SK-N-SH treated with all-trans-retinoic acid at 6 μM for 48 hours (cell line): ENCODE measurements around the gene MRFAP1.

Experiments used
- ARNTL ChIP-seq: fragments of 450-650 bp; formaldehyde crosslinking; IDR thresholded peaks from 2 replicates; pipeline ENCODE4 v1.5.0; 2020; ENCODE audit warnings: low read depth, mild to moderate bottlenecking, moderate library complexity, borderline replicate concordance
- BACH2 ChIP-seq: fragments of 250-450 bp; sonication (Bioruptor Pico); IDR thresholded peaks from 2 replicates; pipeline ENCODE4 v1.9.0; 2021; ENCODE audit warnings: mild to moderate bottlenecking, borderline replicate concordance
- ESRRG ChIP-seq: fragments of 250-450 bp; sonication (Bioruptor Pico); IDR thresholded peaks from 2 replicates; pipeline ENCODE4 v1.6.1; 2021; ENCODE audit warnings: mild to moderate bottlenecking
- PPARA ChIP-seq: fragments of 250-450 bp; sonication (Bioruptor Pico); IDR thresholded peaks from 2 replicates; pipeline ENCODE4 v1.5.0; 2020; ENCODE audit warnings: mild to moderate bottlenecking, borderline replicate concordance
- RARB ChIP-seq: fragments of 250-450 bp; sonication (Bioruptor Pico); IDR thresholded peaks from 2 replicates; pipeline ENCODE4 v1.8.0; 2021; ENCODE audit warnings: mild to moderate bottlenecking, moderate library complexity
- SNAI2 ChIP-seq: fragments of 250-450 bp; sonication (Bioruptor Pico); IDR thresholded peaks from 2 replicates; pipeline ENCODE4 v1.5.0; 2020; ENCODE audit warnings: mild to moderate bottlenecking, moderate library complexity
- TOX ChIP-seq: fragments of 250-450 bp; sonication (Bioruptor Pico); IDR thresholded peaks from 2 replicates; pipeline ENCODE4 v1.8.0; 2021; ENCODE audit warnings: mild to moderate bottlenecking, moderate library complexity, borderline replicate concordance
- ZC3H10 ChIP-seq: fragments of 250-450 bp; sonication (Bioruptor Pico); IDR thresholded peaks from 2 replicates; pipeline ENCODE4 v1.5.1; 2021; ENCODE audit warnings: mild to moderate bottlenecking, moderate library complexity
- ZFP3 ChIP-seq: fragments of 250-450 bp; sonication (Bioruptor Pico); IDR thresholded peaks from 2 replicates; pipeline ENCODE4 v1.5.0; 2020; ENCODE audit warnings: mild to moderate bottlenecking, moderate library complexity
- ZFP30 ChIP-seq: fragments of 450-650 bp; formaldehyde crosslinking; IDR thresholded peaks from 2 replicates; pipeline ENCODE4 v1.5.0; 2022; ENCODE audit warnings: mild to moderate bottlenecking, moderate library complexity
- ZNF8 ChIP-seq: fragments of 450-650 bp; formaldehyde crosslinking; IDR thresholded peaks from 2 replicates; pipeline ENCODE4 v1.5.0; 2020; ENCODE audit warnings: mild to moderate bottlenecking, moderate library complexity
- TF ChIP-seq, protein P1 (sequence below): fragments of 250-450 bp; sonication (Bioruptor Pico); IDR thresholded peaks from 2 replicates; pipeline ENCODE4 v1.5.0; 2020; ENCODE audit warnings: mild to moderate bottlenecking, moderate library complexity
- TF ChIP-seq, protein P2 (sequence below): fragments of 250-450 bp; sonication (Bioruptor Pico); IDR thresholded peaks from 2 replicates; pipeline ENCODE4 v1.5.1; 2020; ENCODE audit warnings: low read depth, mild to moderate bottlenecking, moderate library complexity
- TF ChIP-seq, protein P3 (sequence below): fragments of 250-450 bp; sonication (Bioruptor Pico); IDR thresholded peaks from 2 replicates; pipeline ENCODE4 v1.8.0; 2020; ENCODE audit warnings: mild to moderate bottlenecking, moderate library complexity, borderline replicate concordance

DNA sequence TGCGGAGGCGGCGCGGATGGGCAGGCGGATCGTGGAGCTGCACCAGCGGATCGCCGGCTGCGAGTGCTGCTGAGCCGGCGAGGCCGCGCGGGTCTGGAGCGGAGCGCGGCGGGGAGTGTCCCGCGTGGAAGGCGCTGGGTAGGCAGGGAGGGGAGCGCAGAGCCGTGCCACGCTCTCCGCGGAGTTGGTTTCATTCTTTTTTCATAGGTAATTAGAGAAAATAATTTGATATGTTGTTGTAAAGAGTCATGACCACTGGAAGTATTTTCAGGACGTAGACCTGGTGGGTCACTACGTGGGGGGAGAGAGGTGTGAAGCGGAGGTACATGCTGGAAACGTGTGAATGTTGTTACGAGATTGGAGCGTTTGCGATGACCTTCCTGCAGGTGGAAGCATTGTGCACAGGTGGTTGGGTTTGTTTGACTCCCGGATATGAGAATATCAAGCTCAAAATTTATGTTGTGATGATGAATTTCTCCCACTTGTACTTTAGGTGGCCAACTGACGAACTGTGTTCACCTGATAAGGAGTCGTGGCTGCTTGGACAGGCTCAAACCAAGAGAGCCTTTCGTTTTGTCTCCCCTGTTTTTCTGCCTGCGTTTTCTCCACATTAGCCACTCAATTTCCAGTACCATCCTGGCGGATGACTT lies 34.1 kb downstream of the MRFAP1 start:
- TF ChIP-seq, protein P1, sequence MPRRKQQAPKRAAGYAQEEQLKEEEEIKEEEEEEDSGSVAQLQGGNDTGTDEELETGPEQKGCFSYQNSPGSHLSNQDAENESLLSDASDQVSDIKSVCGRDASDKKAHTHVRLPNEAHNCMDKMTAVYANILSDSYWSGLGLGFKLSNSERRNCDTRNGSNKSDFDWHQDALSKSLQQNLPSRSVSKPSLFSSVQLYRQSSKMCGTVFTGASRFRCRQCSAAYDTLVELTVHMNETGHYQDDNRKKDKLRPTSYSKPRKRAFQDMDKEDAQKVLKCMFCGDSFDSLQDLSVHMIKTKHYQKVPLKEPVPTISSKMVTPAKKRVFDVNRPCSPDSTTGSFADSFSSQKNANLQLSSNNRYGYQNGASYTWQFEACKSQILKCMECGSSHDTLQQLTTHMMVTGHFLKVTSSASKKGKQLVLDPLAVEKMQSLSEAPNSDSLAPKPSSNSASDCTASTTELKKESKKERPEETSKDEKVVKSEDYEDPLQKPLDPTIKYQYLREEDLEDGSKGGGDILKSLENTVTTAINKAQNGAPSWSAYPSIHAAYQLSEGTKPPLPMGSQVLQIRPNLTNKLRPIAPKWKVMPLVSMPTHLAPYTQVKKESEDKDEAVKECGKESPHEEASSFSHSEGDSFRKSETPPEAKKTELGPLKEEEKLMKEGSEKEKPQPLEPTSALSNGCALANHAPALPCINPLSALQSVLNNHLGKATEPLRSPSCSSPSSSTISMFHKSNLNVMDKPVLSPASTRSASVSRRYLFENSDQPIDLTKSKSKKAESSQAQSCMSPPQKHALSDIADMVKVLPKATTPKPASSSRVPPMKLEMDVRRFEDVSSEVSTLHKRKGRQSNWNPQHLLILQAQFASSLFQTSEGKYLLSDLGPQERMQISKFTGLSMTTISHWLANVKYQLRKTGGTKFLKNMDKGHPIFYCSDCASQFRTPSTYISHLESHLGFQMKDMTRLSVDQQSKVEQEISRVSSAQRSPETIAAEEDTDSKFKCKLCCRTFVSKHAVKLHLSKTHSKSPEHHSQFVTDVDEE, result no peak
- TF ChIP-seq TOX (CRISPR knock-in tag), result no peak
- TF ChIP-seq RARB (CRISPR knock-in tag), result no peak
- TF ChIP-seq ZFP30 (CRISPR knock-in tag), result no peak
- no peak for TF ChIP-seq ESRRG (CRISPR knock-in tag)
- TF ChIP-seq, protein P2, sequence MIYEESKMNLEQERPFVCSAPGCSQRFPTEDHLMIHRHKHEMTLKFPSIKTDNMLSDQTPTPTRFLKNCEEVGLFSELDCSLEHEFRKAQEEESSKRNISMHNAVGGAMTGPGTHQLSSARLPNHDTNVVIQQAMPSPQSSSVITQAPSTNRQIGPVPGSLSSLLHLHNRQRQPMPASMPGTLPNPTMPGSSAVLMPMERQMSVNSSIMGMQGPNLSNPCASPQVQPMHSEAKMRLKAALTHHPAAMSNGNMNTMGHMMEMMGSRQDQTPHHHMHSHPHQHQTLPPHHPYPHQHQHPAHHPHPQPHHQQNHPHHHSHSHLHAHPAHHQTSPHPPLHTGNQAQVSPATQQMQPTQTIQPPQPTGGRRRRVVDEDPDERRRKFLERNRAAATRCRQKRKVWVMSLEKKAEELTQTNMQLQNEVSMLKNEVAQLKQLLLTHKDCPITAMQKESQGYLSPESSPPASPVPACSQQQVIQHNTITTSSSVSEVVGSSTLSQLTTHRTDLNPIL (CRISPR knock-in tag), result no peak
- TF ChIP-seq, protein P3, sequence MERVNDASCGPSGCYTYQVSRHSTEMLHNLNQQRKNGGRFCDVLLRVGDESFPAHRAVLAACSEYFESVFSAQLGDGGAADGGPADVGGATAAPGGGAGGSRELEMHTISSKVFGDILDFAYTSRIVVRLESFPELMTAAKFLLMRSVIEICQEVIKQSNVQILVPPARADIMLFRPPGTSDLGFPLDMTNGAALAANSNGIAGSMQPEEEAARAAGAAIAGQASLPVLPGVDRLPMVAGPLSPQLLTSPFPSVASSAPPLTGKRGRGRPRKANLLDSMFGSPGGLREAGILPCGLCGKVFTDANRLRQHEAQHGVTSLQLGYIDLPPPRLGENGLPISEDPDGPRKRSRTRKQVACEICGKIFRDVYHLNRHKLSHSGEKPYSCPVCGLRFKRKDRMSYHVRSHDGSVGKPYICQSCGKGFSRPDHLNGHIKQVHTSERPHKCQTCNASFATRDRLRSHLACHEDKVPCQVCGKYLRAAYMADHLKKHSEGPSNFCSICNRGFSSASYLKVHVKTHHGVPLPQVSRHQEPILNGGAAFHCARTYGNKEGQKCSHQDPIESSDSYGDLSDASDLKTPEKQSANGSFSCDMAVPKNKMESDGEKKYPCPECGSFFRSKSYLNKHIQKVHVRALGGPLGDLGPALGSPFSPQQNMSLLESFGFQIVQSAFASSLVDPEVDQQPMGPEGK (CRISPR knock-in tag), result no peak
- TF ChIP-seq ARNTL (CRISPR knock-in tag), result no peak
- TF ChIP-seq SNAI2 (CRISPR knock-in tag), result no peak
- no peak for TF ChIP-seq BACH2
- no peak for TF ChIP-seq ZFP3 (CRISPR knock-in tag)
- no peak for TF ChIP-seq ZNF8 (CRISPR knock-in tag)
- TF ChIP-seq ZC3H10 (CRISPR knock-in tag), result no peak
- no peak for TF ChIP-seq PPARA
